GM12872 (cell line): ENCODE results near the gene BAD.

ENCODE experiments used
- TF ChIP-seq, protein P1 (sequence below): IDR thresholded peaks from 3 replicates; pipeline ENCODE4 v1.5.1; 2011; ENCODE audit warnings: low read depth, mild to moderate bottlenecking, low read length, moderate library complexity; ENCODE audit not compliant: insufficient read depth

Gene BAD

DNA sequence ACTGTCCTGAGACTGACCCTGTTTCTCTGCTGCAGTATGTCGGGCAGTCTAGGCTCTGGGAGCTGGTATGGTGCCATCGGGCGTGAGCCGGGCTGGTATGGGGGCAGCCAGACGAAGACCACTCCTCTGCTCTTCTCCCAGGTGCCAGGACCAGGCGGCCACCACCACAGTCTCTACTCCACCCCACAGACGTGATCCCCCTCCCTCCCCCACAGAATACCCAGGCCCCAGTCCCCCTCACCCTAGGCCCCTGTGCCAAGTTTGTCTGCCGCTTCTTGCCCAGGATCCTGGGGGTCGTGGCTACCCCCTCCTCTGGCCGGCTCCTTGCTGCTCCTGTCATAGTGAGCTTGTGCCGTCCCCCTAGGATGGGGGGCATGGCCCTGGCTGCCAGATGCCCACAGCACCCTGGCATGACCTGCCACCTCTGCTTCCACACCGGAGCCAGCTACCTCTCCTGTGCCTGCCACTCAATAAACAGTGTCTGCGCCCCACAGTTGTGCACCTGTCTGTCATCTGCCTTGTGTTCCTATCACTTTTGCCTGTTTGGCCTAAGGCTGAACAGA is 4.6 kb upstream of the BAD start:
- TF ChIP-seq, protein P1, sequence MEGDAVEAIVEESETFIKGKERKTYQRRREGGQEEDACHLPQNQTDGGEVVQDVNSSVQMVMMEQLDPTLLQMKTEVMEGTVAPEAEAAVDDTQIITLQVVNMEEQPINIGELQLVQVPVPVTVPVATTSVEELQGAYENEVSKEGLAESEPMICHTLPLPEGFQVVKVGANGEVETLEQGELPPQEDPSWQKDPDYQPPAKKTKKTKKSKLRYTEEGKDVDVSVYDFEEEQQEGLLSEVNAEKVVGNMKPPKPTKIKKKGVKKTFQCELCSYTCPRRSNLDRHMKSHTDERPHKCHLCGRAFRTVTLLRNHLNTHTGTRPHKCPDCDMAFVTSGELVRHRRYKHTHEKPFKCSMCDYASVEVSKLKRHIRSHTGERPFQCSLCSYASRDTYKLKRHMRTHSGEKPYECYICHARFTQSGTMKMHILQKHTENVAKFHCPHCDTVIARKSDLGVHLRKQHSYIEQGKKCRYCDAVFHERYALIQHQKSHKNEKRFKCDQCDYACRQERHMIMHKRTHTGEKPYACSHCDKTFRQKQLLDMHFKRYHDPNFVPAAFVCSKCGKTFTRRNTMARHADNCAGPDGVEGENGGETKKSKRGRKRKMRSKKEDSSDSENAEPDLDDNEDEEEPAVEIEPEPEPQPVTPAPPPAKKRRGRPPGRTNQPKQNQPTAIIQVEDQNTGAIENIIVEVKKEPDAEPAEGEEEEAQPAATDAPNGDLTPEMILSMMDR, result no peak

DNA sequence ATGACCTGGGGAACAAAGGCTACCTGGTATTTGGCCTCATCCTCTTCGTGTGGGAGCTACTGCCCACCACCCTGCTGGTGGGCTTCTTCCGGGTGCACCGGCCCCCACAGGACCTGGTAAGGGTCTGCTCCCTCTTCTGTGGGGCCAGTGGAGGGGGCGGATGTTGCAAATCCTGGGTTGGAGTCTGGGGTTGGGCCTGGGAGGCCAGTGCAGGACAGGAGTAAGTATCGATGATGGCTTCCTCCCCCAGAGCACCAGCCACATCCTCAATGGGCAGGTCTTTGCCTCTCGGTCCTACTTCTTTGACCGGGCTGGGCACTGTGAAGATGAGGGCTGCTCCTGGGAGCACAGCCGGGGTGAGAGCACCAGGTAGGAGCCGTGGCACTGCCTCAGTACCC is 3.9 kb upstream of the BAD start:
- TF ChIP-seq, protein P1, result no peak

DNA sequence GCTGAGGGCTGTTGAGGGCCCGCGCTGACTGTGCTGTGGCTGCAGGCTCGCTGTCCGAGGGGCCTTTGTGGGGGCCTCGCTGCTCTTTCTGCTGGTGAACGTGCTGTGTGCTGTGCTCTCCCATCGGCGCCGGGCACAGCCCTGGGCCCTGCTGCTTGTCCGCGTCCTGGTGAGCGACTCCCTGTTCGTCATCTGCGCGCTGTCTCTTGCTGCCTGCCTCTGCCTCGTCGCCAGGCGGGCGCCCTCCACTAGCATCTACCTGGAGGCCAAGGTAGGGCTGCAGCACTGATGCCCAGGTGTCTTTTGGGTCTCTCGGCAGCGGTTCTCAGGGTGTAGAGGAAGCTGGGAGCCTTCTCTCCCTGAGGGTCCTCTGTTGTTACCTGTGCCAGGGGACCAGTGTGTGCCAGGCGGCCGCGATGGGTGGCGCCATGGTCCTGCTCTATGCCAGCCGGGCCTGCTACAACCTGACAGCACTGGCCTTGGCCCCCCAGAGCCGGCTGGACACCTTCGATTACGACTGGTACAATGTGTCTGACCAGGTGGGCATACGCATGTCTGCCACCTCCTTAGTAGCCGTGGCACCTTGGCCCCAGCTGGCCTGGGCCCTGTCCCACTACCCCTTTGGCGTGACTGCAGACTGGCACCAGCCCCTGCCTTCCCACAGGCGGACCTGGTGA is 3.3 kb upstream of the BAD start:
- TF ChIP-seq, protein P1, result no peak

DNA sequence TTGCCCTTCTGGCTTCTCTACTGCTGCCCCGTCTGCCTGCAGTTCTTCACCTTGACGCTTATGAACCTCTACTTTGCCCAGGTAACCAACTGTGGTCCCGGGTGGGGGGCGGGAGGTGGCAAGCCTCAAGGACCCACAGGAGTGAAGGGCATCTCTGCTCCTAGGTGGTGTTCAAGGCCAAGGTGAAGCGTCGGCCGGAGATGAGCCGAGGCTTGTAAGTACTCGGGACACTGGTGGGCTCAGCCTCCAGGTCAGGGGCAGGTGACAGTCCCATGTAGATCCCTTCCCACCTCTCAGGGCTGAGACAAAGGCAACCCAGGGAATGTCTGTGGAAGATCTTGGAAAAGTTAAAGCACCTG is 2.3 kb upstream of the BAD start:
- TF ChIP-seq, protein P1, result no peak

DNA sequence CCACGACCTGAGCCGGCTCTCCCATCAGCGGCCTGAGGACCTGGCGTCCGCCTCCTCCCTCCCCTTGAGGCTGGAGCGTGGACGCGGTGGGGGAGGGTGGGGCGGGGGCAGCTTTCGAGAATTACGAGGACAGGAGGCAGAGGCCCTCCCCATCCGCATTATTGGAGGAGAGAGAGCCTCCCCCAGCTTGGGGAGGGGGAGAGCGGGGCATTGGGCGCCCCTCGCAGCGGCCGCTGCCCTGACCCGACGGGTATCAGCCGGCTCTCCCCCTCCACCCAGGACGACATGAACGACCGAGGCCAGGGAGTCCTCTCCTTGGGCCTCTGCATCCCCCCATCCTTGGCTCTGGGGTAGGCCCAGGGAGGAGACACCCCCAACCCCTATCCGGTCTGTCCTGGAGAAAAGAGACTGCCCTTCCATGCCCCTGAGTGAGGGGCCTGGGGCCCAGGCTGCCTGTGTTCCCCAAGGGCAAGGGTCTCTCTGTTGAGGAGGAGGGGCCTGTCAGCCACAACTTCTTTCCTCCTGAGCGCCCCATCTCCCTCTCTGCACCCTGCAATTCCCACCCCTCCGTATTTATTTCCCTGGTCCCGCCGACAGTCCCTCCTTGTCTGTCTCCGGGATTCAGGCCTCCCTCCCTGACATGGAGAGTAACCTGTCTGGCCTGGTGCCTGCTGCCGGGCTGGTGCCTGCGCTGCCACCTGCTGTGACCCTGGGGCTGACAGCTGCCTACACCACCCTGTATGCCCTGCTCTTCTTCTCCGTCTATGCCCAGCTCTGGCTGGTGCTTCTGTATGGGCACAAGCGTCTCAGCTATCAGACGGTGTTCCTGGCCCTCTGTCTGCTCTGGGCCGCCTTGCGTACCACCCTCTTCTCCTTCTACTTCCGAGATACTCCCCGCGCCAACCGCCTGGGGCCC is 1.7 kb upstream of the BAD start:
- TF ChIP-seq, protein P1, result peak; percentile 42

DNA sequence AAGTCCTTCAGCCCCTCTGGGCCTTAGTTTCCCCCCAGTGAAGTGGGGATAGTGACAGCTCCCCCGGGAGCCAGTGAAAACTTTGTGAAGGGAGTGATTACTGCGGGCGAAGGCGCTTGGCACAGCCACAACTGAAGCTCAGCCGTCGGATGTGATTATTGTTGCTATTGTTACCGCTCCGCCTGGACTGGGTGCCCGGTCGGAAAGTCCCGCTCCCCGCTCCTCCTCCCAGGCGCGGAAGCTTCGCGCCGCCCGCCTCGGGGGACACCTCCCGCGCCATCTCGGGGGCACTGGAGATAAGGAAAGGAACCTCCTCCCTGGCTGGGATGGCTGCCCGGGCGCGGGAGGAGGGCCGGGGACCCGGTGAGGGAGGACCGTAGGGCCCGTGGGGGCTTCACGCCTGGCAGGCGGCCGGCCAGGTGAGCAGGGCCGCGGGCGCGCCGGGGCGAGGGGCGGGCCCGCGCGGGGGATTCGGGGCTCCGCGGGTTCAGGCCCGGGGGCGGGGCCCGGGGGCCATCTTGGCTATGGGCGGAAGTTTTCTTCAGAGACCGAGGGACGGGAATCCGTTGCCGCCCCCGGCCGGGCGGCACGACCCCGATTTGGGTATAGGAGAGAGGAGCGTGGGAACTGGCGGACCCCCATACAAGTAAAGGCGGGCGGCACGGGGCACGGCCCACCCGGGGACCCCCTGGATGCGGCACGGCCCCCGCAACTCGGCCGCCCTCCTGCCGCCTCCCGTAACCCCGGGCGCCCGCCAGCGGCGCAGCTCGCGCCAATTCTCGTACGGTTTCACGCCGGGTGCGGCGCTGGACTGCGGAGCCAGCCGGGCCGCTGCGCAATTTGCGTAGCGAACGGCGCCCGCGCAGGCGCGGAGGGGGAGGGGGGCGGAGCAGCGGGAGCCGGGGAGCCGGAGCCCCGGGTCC is 758 bp upstream of the BAD start, which contains the start of gene GPR137:
Gene GPR137 (plus strand): TSS at position 887 of the 923 bp plus-strand sequence. CDS start 677 bp downstream, outside the sequence.
- TF ChIP-seq, protein P1, result no peak
